ENCODE measurements around the gene SLIT3.
A peak's percentile ranks its signal among the peaks of the same experiment; 100 is the strongest.

Gene SLIT3

GRCh38 chr5:168881427-168882149 is 419.4 kb downstream of the SLIT3 start:
- H3K4me3 ChIP-seq (ENCODE audit: low read depth, low read length), result no peak overlapping the region
- peak; percentile 3 for DNase-seq (ENCODE audit: low read depth)
- no peak for TF ChIP-seq CTCF (IDR thresholded peaks at IDR 0.05; ENCODE audit: low read depth, low read length, missing control alignments)

DNA sequence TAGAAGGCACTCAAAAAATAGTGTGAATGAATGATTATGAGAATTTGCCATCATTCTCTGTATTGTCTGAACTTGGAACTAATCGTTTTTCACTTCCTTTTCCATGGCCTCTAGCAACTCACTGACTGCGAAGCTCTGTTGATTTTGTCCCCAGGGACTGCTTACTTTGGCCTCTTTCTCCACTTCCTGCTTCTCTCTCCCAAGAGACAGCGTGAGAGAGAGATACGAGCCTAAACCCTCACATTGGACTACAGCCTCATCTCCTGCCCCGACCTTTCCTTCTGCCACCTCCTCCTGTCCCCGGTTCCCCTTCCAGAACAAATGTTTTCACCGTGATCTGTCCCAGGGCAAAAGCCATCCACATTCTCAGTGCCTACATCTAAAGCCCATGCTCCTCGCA is 421.0 kb downstream of the SLIT3 start:
- peak; percentile 36 for DNase-seq (ENCODE audit: low read depth)
- H3K4me3 ChIP-seq (ENCODE audit: low read depth, low read length), result no peak overlapping the region
- TF ChIP-seq CTCF (IDR thresholded peaks at IDR 0.05; ENCODE audit: low read depth, low read length, missing control alignments), result no peak

GRCh38 chr5:168879331-168879730 is 421.6 kb downstream of the SLIT3 start:
- no peak for TF ChIP-seq CTCF (IDR thresholded peaks at IDR 0.05; ENCODE audit: low read depth, low read length, missing control alignments)
- DNase-seq (ENCODE audit: low read depth), result no peak
- H3K4me3 ChIP-seq (ENCODE audit: low read depth, low read length), result no peak overlapping the region

DNA sequence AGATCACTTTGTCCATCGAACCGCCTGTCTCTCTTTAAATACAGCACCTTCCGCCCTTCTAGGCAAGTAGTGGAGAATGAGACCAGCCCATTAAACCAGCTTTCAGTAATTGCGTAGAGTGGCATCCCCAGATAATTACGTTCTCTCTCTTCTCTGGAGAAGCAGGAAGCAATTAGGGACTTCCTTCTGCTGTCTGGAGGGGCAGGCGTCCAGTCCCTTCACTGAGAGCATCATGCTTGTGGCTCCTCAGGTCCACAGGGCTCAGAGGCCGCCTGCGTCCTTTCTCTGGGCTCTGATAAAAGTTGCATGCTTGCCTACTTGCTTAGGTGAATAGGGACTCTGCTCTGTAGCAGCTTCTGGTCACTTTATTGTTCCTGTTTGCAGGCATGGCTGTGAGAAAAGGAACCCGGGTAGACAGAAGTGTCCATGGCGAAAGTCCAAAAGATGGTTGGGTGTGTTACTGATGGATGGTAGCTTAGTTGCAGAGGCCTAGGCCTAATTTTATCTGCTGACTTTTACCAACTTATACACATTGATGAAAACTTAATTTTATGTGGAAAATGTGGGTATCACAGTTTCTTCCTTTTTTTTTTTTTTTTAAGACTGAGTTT is 422.7 kb downstream of the SLIT3 start:
- no peak for TF ChIP-seq CTCF (IDR thresholded peaks at IDR 0.05; ENCODE audit: low read depth, low read length, missing control alignments)
- H3K4me3 ChIP-seq (ENCODE audit: low read depth, low read length), result no peak overlapping the region
- DNase-seq (ENCODE audit: low read depth), result no peak

DNA sequence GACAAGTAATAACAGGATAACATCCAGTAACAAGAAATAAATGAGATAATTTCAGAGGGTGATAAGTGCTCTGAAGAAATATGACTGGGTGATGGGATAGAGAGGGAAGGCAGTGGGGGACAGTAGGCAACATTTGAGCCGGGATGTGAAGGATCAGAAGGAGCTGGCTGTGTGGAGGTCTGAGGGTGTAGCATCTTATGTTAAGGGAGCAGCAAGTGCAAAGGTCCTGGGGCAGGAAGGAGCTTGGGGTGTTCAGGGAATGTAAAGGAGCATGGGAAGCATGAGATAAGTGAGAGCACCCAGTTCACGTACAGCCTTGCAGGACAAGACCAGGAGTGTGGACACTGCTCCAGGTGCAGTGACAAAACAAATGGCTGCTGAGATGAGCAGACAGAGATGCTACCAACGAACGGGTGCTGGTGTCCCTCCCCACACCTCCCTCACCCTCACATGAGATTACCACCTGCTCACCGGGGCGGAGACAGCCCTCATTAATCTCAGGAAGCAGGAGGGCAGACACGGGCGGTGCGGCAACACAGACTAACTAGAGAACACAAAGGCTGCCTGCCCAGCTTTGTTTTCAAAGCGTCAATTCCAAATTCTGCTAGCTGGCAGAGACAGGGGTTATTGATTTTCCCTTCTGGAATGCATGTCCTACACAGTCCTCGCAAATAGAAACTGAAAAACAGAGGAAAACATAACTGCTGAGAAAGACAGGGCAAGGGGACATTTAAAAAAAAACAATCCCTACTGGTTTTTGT is 423.6 kb downstream of the SLIT3 start:
- no peak overlapping the region for H3K4me3 ChIP-seq (ENCODE audit: low read depth, low read length)
- no peak for DNase-seq (ENCODE audit: low read depth)
- TF ChIP-seq CTCF (IDR thresholded peaks at IDR 0.05; ENCODE audit: low read depth, low read length, missing control alignments), result no peak

DNA sequence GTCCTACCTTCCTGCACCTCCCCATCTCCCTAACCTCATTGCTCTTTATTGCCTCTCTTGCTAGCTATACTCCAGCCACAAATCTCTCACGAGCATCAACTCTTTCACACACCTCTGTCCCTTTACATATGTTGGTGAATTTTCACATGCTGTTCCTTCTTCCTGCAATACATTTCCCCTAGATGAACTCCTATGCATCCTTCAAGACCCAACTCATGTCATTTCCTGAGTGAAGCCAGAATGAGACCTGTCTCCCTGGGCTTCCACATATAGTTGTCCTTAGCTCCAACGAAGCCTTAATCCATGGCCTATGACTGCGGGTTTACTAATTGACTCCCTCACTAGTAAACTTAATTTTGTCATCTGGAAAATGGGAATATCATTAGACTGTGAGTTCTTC is 424.5 kb downstream of the SLIT3 start:
- TF ChIP-seq CTCF (IDR thresholded peaks at IDR 0.05; ENCODE audit: low read depth, low read length, missing control alignments), result no peak
- no peak for DNase-seq (ENCODE audit: low read depth)
- no peak overlapping the region for H3K4me3 ChIP-seq (ENCODE audit: low read depth, low read length)
